Panc1 (cell line): ENCODE measurements around the gene SERTM1. TPM values are rescaled to one million over a fixed set of nuclear protein-coding genes. Genes with fewer than 3 reads are reported as not detected.

Experiments
- ATAC-seq: fragments of 200-7000 bp; cut with Tn5 transposase; 2 replicates; pipeline ENCODE4 v1.9.1; 2020; ENCODE audit warnings: mild to moderate bottlenecking, moderate library complexity
- BruUV-seq: library from RNA; stranded (reverse); fragments of 400-500 nt; replicated peaks from 2 replicates; lab custom pipeline; 2021; lab: Mats Ljungman, UMichigan
- CTCF ChIA-PET: fragments of 300-600 bp; sonication (Branson Sonifier 250); formaldehyde crosslinking; loops from one replicate; lab custom pipeline; 2022; ENCODE audit warnings: antibody characterized with exemption; lab: Charles Lee
- POLR2A ChIA-PET: fragments of 300-600 bp; sonication (Branson Sonifier 250); formaldehyde crosslinking; loops from one replicate; lab custom pipeline; 2022; ENCODE audit warnings: antibody characterized with exemption; lab: Charles Lee
- DNase-seq: peaks from one replicate; pipeline ENCODE4 v3.0.0-alpha.2; 2010; ENCODE audit warnings: low read depth, low spot score
- H3K27ac ChIP-seq: 2 replicates; pipeline ENCODE4 v1.5.1; 2011; ENCODE audit warnings: mild to moderate bottlenecking, low read length, inconsistent platforms
- H3K27me3 ChIP-seq: fragments of 200-500 bp; sonication (Bioruptor generic); 2 replicates; pipeline ENCODE4 v1.6.0; 2014; ENCODE audit warnings: low read length, inconsistent platforms; ENCODE audit not compliant: control insufficient read depth, insufficient read depth
- H3K36me3 ChIP-seq: fragments of 200-500 bp; sonication (Bioruptor generic); 2 replicates; pipeline ENCODE4 v1.5.1; 2014; ENCODE audit warnings: inconsistent platforms, mild to moderate bottlenecking, low read length, moderate library complexity; ENCODE audit not compliant: control insufficient read depth, insufficient read depth
- H3K4me1 ChIP-seq: 2 replicates; pipeline ENCODE4 v1.5.1; 2011; ENCODE audit warnings: inconsistent platforms, mild to moderate bottlenecking, low read length, moderate library complexity; ENCODE audit not compliant: control insufficient read depth, insufficient read depth
- H3K4me3 ChIP-seq, 2 experiments: 2 replicates each; pipeline ENCODE4 v1.5.1; 2011 to 2012; ENCODE audit warnings: low read depth in 2 of 2, low read length in 2 of 2, mild to moderate bottlenecking in 2 of 2, inconsistent platforms in 1 of 2, moderate library complexity in 1 of 2
- H3K9me3 ChIP-seq: fragments of 200-500 bp; sonication (Bioruptor generic); 2 replicates; pipeline ENCODE4 v1.5.1; 2014; ENCODE audit warnings: low read depth, mild to moderate bottlenecking, inconsistent platforms, low read length, moderate library complexity; ENCODE audit not compliant: control insufficient read depth, insufficient read depth
- CTCF ChIP-seq: fragments of 450-650 bp; IDR thresholded peaks from 2 replicates; pipeline ENCODE4 v1.5.1; 2017; ENCODE audit warnings: mild to moderate bottlenecking
- POLR2AphosphoS5 ChIP-seq: IDR thresholded peaks from 2 replicates; pipeline ENCODE4 v1.6.1; 2012; ENCODE audit warnings: mild to moderate bottlenecking, low read depth, low read length, moderate library complexity
- SIN3A ChIP-seq: IDR thresholded peaks from 2 replicates; pipeline ENCODE4 v1.6.1; 2012; ENCODE audit warnings: low read depth, mild to moderate bottlenecking, low read length, moderate library complexity, borderline replicate concordance; ENCODE audit not compliant: insufficient read depth
- TCF7L2 ChIP-seq: IDR thresholded peaks from 2 replicates; pipeline ENCODE4 v1.6.1; 2011; ENCODE audit warnings: mild to moderate bottlenecking, low read depth, low read length, inconsistent platforms
- in situ Hi-C: cut with HindIII; loops from 2 replicates; pipeline ENCODE4 v1.10.0; 2016; ENCODE audit warnings: low sequenced_read_pairs, low pct_unique_long_range_greater_than_20kb
- intact Hi-C: fragments of 100-400 bp; cut with micrococcal nuclease; formaldehyde crosslinking; loops from one replicate; pipeline ENCODE4 v1.10.0; 2022; ENCODE audit not compliant: unreplicated experiment
- total RNA-seq: library from RNA; stranded (reverse); gene quantifications from one replicate; pipeline ENCODE4 v1.2.1, GENCODE V29; 2021; ENCODE audit not compliant: unreplicated experiment
- TF ChIP-seq, protein P1 (sequence below), 2 experiments: IDR thresholded peaks; 2 replicates each; pipeline ENCODE4 v1.6.1; 2011 to 2012; ENCODE audit warnings: low read depth in 2 of 2, control low read depth in 1 of 2, low read length in 1 of 2, mild to moderate bottlenecking in 1 of 2, moderate library complexity in 1 of 2; ENCODE audit not compliant: insufficient read depth in 1 of 2

SERTM1 gene
- total RNA-seq, 1 experiment from 2014 or later, result not detected

GRCh38 chr13:36668316-36668715 lies 5.5 kb upstream of the SERTM1 start:
- ChIA-PET CTCF (no interaction called here), POLR2A (no interaction called here)
- DNase-seq, result no peak
- Histone ChIP-seq H3K27me3 (no peaks in the 10 kb centered on the region), H3K4me1 (no peaks in the 10 kb centered on the region), H3K36me3 (no peaks in the 10 kb centered on the region), H3K4me3 (no peak overlapping the region), H3K27ac (no peak overlapping the region), H3K9me3 (no peaks in the 10 kb centered on the region)
- intact Hi-C loops, result no loop called here
- in situ Hi-C loops, result no loop called here
- no TSS peak for BruUV-seq
- TF ChIP-seq SIN3A (no peak), POLR2AphosphoS5 (no peak), TCF7L2 (no peak)
- TF ChIP-seq, protein P1, sequence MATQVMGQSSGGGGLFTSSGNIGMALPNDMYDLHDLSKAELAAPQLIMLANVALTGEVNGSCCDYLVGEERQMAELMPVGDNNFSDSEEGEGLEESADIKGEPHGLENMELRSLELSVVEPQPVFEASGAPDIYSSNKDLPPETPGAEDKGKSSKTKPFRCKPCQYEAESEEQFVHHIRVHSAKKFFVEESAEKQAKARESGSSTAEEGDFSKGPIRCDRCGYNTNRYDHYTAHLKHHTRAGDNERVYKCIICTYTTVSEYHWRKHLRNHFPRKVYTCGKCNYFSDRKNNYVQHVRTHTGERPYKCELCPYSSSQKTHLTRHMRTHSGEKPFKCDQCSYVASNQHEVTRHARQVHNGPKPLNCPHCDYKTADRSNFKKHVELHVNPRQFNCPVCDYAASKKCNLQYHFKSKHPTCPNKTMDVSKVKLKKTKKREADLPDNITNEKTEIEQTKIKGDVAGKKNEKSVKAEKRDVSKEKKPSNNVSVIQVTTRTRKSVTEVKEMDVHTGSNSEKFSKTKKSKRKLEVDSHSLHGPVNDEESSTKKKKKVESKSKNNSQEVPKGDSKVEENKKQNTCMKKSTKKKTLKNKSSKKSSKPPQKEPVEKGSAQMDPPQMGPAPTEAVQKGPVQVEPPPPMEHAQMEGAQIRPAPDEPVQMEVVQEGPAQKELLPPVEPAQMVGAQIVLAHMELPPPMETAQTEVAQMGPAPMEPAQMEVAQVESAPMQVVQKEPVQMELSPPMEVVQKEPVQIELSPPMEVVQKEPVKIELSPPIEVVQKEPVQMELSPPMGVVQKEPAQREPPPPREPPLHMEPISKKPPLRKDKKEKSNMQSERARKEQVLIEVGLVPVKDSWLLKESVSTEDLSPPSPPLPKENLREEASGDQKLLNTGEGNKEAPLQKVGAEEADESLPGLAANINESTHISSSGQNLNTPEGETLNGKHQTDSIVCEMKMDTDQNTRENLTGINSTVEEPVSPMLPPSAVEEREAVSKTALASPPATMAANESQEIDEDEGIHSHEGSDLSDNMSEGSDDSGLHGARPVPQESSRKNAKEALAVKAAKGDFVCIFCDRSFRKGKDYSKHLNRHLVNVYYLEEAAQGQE (IDR thresholded peaks at IDR 0.05; ENCODE audit: insufficient read depth in 1 of 2, low read depth in 2 of 2, low read length in 1 of 2), result no peak
- no peak for ATAC-seq

DNA sequence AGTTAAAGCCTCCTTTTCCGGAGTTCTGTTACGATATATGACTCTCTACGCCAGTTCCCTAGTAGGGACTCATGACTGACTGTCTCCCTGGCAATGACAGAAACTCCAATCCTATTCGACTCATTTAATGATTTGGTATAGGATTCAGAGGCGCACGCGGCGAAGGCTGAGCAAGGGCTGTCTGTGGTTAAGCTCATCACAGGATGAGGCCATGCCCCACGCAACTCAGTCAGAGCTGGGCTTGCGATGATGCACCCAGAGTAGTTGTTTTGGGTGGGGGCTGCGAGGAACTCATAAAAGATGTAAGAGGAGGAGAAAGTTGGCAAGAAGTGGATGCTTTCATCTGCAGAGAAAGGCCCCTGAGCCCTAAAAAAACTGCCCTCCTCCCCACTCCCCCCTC lies 468 bp upstream of the SERTM1 start:
- Histone ChIP-seq H3K27ac (no peak overlapping the region), H3K4me3 (no peak overlapping the region), H3K36me3 (no peaks in the 10 kb centered on the region), H3K27me3 (peaks cover 2% of the 10 kb centered on the region; the same call in 1 of the 2 replicates), H3K9me3 (no peaks in the 10 kb centered on the region), H3K4me1 (no peaks in the 10 kb centered on the region)
- no TSS peak for BruUV-seq
- ATAC-seq (no peak), DNase-seq (no peak)
- intact Hi-C loops (no loop called here), in situ Hi-C loops (no loop called here)
- ChIA-PET POLR2A (no interaction called here), CTCF (no interaction called here)
- no peak for TF ChIP-seq TCF7L2
- TF ChIP-seq, protein P1 (IDR thresholded peaks at IDR 0.05; ENCODE audit: insufficient read depth in 1 of 2, low read depth in 2 of 2, low read length in 1 of 2), result no peak
- TF ChIP-seq SIN3A, result no peak
- no peak for TF ChIP-seq CTCF
- TF ChIP-seq POLR2AphosphoS5, result no peak
